Omental fat pad (tissue), 4 donors: ENCODE data around the gene LOXL4. TPM values are rescaled to one million over a fixed set of nuclear protein-coding genes. Genes with fewer than 3 reads are reported as not detected.

ENCODE experiments used
- ATAC-seq: fragments of 150-250 bp; one replicate; pipeline ENCODE4 v1.9.1; 2016; ENCODE audit warnings: mild to moderate bottlenecking, moderate library complexity; ENCODE audit not compliant: low FRiP score
- DNase-seq: peaks from one replicate; pipeline ENCODE4 v3.0.0-alpha.2; 2019; ENCODE audit warnings: low spot score
- total RNA-seq, 4 donors: library from RNA; depleted of rRNA; stranded (reverse); fragments of >200 nt; gene quantifications; one replicate each; pipeline ENCODE4 v1.1.0, GENCODE V29; 2016
- TF ChIP-seq, protein P1 (sequence below), 3 donors: fragments of 450-650 bp; IDR thresholded peaks; one replicate each; pipeline ENCODE4 v1.5.1; 2016 to 2017; ENCODE audit warnings: antibody characterized with exemption in 3 of 3, mild to moderate bottlenecking in 3 of 3, moderate library complexity in 2 of 3

Gene LOXL4
- total RNA-seq, 4 donors from 2014 or later, result 3.3 to 13.0 (median 7.0) TPM

- ATAC-seq, result no peak
- TF ChIP-seq, protein P1, sequence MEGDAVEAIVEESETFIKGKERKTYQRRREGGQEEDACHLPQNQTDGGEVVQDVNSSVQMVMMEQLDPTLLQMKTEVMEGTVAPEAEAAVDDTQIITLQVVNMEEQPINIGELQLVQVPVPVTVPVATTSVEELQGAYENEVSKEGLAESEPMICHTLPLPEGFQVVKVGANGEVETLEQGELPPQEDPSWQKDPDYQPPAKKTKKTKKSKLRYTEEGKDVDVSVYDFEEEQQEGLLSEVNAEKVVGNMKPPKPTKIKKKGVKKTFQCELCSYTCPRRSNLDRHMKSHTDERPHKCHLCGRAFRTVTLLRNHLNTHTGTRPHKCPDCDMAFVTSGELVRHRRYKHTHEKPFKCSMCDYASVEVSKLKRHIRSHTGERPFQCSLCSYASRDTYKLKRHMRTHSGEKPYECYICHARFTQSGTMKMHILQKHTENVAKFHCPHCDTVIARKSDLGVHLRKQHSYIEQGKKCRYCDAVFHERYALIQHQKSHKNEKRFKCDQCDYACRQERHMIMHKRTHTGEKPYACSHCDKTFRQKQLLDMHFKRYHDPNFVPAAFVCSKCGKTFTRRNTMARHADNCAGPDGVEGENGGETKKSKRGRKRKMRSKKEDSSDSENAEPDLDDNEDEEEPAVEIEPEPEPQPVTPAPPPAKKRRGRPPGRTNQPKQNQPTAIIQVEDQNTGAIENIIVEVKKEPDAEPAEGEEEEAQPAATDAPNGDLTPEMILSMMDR (IDR thresholded peaks at IDR 0.05), result no peak
- DNase-seq, result no peak
These were observed 12.7 kb downstream of the LOXL4 start for GRCh38 chr10:98255146-98255877.

DNA sequence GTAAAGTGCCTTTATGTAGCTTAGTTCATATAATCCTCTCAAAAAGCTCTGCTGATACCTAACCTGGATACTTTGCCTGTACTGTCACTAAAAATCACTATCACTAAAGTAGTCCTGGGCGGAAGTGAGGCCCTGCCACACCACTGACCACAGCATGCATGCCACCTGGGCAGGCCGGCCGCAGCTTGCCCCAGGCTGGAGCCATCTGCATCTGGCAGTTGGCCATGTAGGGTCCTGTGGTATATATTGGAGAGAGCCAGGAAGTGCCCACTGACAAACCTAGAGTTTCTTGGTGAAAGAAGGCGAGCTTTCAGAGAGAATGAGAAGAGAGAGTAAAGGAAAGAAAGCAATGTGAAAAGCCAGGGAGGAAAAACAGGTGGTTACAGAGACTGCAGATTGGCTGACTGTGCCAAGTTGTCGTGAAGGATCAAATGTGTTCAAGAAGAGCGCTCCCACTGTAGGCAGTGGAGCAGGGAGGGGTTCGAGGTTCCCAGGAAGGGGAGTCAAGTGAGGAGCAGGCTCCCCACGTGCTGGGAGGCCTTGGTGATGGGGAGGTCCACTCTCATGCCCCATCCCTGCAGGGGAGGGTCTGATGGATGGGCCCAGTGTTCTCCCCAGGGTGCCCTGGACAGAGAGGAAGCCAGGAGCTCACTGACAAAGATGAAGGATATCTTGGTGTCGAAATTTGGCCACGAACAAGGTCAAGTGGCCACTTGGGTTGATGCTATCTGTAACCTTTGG lies 13.6 kb downstream of the LOXL4 start:
- DNase-seq (no peak), ATAC-seq (no peak)
- TF ChIP-seq, protein P1 (IDR thresholded peaks at IDR 0.05), result no peak

- TF ChIP-seq, protein P1 (IDR thresholded peaks at IDR 0.05), result no peak
- DNase-seq, result no peak
- ATAC-seq, result no peak
These were observed 14.5 kb downstream of the LOXL4 start for GRCh38 chr10:98253499-98253898.

DNA sequence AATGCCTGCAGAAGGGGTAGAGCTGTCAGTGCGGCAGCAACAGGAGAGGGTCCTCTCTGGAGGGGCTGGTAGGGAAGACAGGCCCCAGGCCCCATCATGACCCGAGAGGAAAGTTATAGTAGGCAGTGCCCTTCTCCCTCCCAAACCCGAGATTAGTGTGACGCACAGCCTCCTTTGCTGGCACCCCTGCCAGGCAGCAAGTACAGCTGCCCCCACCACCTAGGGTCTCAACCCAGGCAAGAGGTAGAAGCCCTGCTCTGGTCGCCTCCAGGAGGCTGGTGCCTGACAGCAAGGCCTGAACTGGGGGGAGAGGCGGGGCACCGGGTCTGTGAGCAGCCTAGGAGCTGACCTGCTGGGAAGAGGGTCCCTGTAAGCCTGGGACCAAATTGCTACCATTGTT lies 15.5 kb downstream of the LOXL4 start:
- DNase-seq (no peak), ATAC-seq (no peak)
- TF ChIP-seq, protein P1 (IDR thresholded peaks at IDR 0.05), result no peak

DNA sequence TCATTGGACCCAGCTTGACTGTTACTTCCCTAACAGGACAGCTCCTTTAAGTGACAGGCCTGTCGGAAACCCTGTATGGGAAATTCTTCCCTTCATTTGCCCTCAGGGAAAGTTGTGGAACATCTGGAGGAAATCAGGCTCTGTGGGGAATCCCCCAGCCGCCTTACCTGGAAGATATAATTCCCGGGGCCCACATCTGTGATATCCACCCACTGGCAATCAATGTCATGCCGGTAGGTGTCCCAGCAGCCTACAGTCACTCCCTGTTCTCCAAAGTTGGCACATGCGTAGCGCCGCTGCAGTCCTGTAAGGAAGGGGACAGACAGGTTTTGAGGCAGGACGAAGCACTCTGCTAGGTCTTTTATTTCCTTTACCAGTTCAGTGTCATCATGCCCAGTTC lies 16.6 kb downstream of the LOXL4 start:
- no peak for DNase-seq
- TF ChIP-seq, protein P1 (IDR thresholded peaks at IDR 0.05), result no peak
- ATAC-seq, result no peak

GRCh38 chr10:98249134-98249533 lies 18.9 kb downstream of the LOXL4 start:
- TF ChIP-seq, protein P1 (IDR thresholded peaks at IDR 0.05), result no peak
- no peak for ATAC-seq

GRCh38 chr10:98248018-98248417 lies 20.0 kb downstream of the LOXL4 start:
- TF ChIP-seq, protein P1 (IDR thresholded peaks at IDR 0.05), result no peak
- ATAC-seq, result no peak

More at GRCh38 chr10:98249134-98249533, 18.9 kb downstream of the LOXL4 start:
- no peak for DNase-seq

More at GRCh38 chr10:98248018-98248417, 20.0 kb downstream of the LOXL4 start:
- no peak for DNase-seq
